Measurements from ENCODE around the gene CHAF1B. TPM values are rescaled to one million over a fixed set of nuclear protein-coding genes. Genes with fewer than 3 reads are reported as not detected.

The CHAF1B gene
- polyA plus RNA-seq, 1 of the 3 experiments (the other 2 are of a cell fraction) = 6.8 TPM

GRCh38 chr21:36379251-36379650, 5.9 kb upstream of the CHAF1B start (continued):
- TF ChIP-seq YY1 (IDR thresholded peaks at IDR 0.05; ENCODE audit: low read depth) (no peak), CTCF (IDR thresholded peaks at IDR 0.05) (no peak), REST (IDR thresholded peaks at IDR 0.05; ENCODE audit: low read depth, low read length) (no peak)

GRCh38 chr21:36381841-36382589, 3.2 kb upstream of the CHAF1B start:
- POLR2A ChIA-PET = no interaction called here

More at GRCh38 chr21:36381841-36382589, 3.2 kb upstream of the CHAF1B start:
- no peak overlapping the region for H3K4me2 ChIP-seq
- H3K4me1 ChIP-seq (ENCODE audit: control insufficient read depth in 1 of 2, insufficient read depth in 2 of 2, low read depth in 1 of 2, low read length in 1 of 2) = peaks cover 0 to 4% of the 10 kb centered on the region in 2 experiments; a peak in 2 of 4 replicates
- peaks cover 10 to 17% of the 10 kb centered on the region in 2 experiments for H3K36me3 ChIP-seq (replicated peaks in 1 of 2; ENCODE audit: control insufficient read depth in 1 of 2, insufficient read depth in 2 of 2, low read length in 1 of 2)
- H2AFZ ChIP-seq (ENCODE audit: low read depth) = no peak overlapping the region
- H3K27me3 ChIP-seq (ENCODE audit: insufficient read depth) = no peaks in the 10 kb centered on the region
- H3F3A ChIP-seq (replicated peaks; ENCODE audit: insufficient read depth) = peaks cover 8% of the 10 kb centered on the region
- H3K27ac ChIP-seq (ENCODE audit: low read depth in 2 of 2, low read length in 1 of 2) = no peak overlapping the region
- H4K20me1 ChIP-seq (ENCODE audit: insufficient read depth) = no peaks in the 10 kb centered on the region
- H3K9me3 ChIP-seq = no peaks in the 10 kb centered on the region
- H3K9ac ChIP-seq = no peak overlapping the region
- TF ChIP-seq GABPA (IDR thresholded peaks at IDR 0.05; ENCODE audit: low read depth) (no peak), USF1 (IDR thresholded peaks at IDR 0.05; ENCODE audit: borderline replicate concordance, low read depth) (no peak), YY1 (IDR thresholded peaks at IDR 0.05; ENCODE audit: low read depth) (no peak), TEAD4 (IDR thresholded peaks at IDR 0.05; ENCODE audit: borderline replicate concordance, insufficient read depth) (no peak), RXRA (IDR thresholded peaks at IDR 0.05; ENCODE audit: borderline replicate concordance, low read depth) (no peak), NRF1 (IDR thresholded peaks at IDR 0.05; ENCODE audit: low read depth, low read length) (no peak), USF2 (IDR thresholded peaks at IDR 0.05; ENCODE audit: borderline replicate concordance, low read depth, low read length) (no peak), POLR2AphosphoS5 (IDR thresholded peaks at IDR 0.05; ENCODE audit: low read depth, low read length) (no peak), ELF1 (IDR thresholded peaks at IDR 0.05) (no peak), MEF2A (IDR thresholded peaks at IDR 0.05; ENCODE audit: borderline replicate concordance, low read depth) (no peak), REST (IDR thresholded peaks at IDR 0.05; ENCODE audit: low read depth, low read length) (no peak), JUND (IDR thresholded peaks at IDR 0.05) (no peak), MAX (IDR thresholded peaks at IDR 0.05; ENCODE audit: low read depth) (no peak), TCF12 (IDR thresholded peaks at IDR 0.05) (no peak), RCOR1 (IDR thresholded peaks at IDR 0.05; ENCODE audit: low read length) (no peak), PBX3 (IDR thresholded peaks at IDR 0.05) (no peak)
- no peak overlapping the region for H3K4me3 ChIP-seq (ENCODE audit: low read depth in 2 of 2, low read length in 1 of 2)
- CTCF ChIA-PET = interaction anchor here (0.7 to 1.9 kb wide), 2 partner anchors 9 to 11 kb away, joined by 3 to 5 read pairs; no protein-coding TSS in a partner anchor
- WGBS (ENCODE audit: low lambda C conversion rate) = 86% methylated on average over 9 of the region's 9 CpGs
- no peak for DNase-seq
- H3K79me2 ChIP-seq (ENCODE audit: insufficient read depth) = 0 out of 2 replicates have a peak, but pooled peaks cover 3% of the 10 kb centered on the region
- H3K9me2 ChIP-seq = no peaks in the 10 kb centered on the region

Data from SK-N-SH (cell line).